ENCODE data around the gene PRKACA. TPM values are rescaled to one million over a fixed set of nuclear protein-coding genes. Genes with fewer than 3 reads are reported as not detected.
A peak's percentile ranks its signal among the peaks of the same experiment; 100 is the strongest.

PRKACA gene
- polyA plus RNA-seq, 1 donor from 2014 or later: 1.4 TPM

GRCh38 chr19:14097532-14098151 lies 19.9 kb downstream of the PRKACA start:
- no peaks in the 10 kb centered on the region for H3K36me3 Mint-ChIP-seq
- H3K4me3 Mint-ChIP-seq: no peak overlapping the region
- peaks cover 0 to 4% (median 2%) of the 10 kb centered on the region in 3 donors for H3K4me1 Mint-ChIP-seq
- no peaks in the 10 kb centered on the region for H3K27me3 Mint-ChIP-seq
- no peak overlapping the region for H3K27ac Mint-ChIP-seq
- H3K9me3 Mint-ChIP-seq: peaks cover 0 to 3% (median 0%) of the 10 kb centered on the region in 3 donors

GRCh38 chr19:14096272-14096992 lies 21.1 kb downstream of the PRKACA start:
- Mint-ChIP-seq H3K27me3 (no peaks in the 10 kb centered on the region), H3K4me1 (peaks cover 4 to 11% (median 6%) of the 10 kb centered on the region in 3 donors), H3K36me3 (no peaks in the 10 kb centered on the region), H3K27ac (no peak overlapping the region), H3K9me3 (peaks cover 0 to 3% (median 0%) of the 10 kb centered on the region in 3 donors), H3K4me3 (no peak overlapping the region)

- Mint-ChIP-seq H3K27ac (peak overlapping the region; percentile 24 to 88 (median 71)), H3K4me1 (peaks cover 4 to 12% (median 9%) of the 10 kb centered on the region in 3 donors), H3K27me3 (no peaks in the 10 kb centered on the region), H3K36me3 (no peaks in the 10 kb centered on the region), H3K4me3 (peak overlapping the region in 1 of 4 donors; percentile 86), H3K9me3 (peaks cover 0 to 3% (median 0%) of the 10 kb centered on the region in 3 donors)
Measured at GRCh38 chr19:14094854-14095253, 22.7 kb downstream of the PRKACA start.

- peaks cover 9 to 16% (median 15%) of the 10 kb centered on the region in 3 donors for H3K4me1 Mint-ChIP-seq
- peaks cover 0 to 3% (median 0%) of the 10 kb centered on the region in 3 donors for H3K9me3 Mint-ChIP-seq
- no peaks in the 10 kb centered on the region for H3K36me3 Mint-ChIP-seq
- peak overlapping the region; percentile 3 to 84 (median 64) for H3K4me3 Mint-ChIP-seq
- no peaks in the 10 kb centered on the region for H3K27me3 Mint-ChIP-seq
- H3K27ac Mint-ChIP-seq: peak overlapping the region in 2 of 3 donors; percentile 35 to 81
Measured at GRCh38 chr19:14093117-14093823, 24.3 kb downstream of the PRKACA start.

- Mint-ChIP-seq H3K4me3 (peak overlapping the region; percentile 99 to 100 (median 100)), H3K27me3 (no peaks in the 10 kb centered on the region), H3K27ac (peak overlapping the region; percentile 100), H3K36me3 (no peaks in the 10 kb centered on the region), H3K9me3 (peaks cover 0 to 3% (median 0%) of the 10 kb centered on the region in 3 donors), H3K4me1 (peaks cover 9 to 16% (median 15%) of the 10 kb centered on the region in 3 donors)
Measured at GRCh38 chr19:14091813-14092462, 25.6 kb downstream of the PRKACA start.

GRCh38 chr19:14091081-14091812 lies 26.3 kb downstream of the PRKACA start:
- Mint-ChIP-seq H3K27ac (peak overlapping the region; percentile 100), H3K4me3 (peak overlapping the region; percentile 99 to 100 (median 100)), H3K9me3 (peaks cover 0 to 3% (median 0%) of the 10 kb centered on the region in 3 donors), H3K36me3 (no peaks in the 10 kb centered on the region), H3K4me1 (peaks cover 9 to 16% (median 15%) of the 10 kb centered on the region in 3 donors), H3K27me3 (no peaks in the 10 kb centered on the region)

- peaks cover 9 to 16% (median 15%) of the 10 kb centered on the region in 3 donors for H3K4me1 Mint-ChIP-seq
- H3K4me3 Mint-ChIP-seq: peak within 1 kb of the TSS; percentile 99 to 100 (median 100)
- H3K27ac Mint-ChIP-seq: peak within 1 kb of the TSS; percentile 100
- peaks cover 0 to 3% (median 0%) of the 10 kb centered on the region in 3 donors for H3K9me3 Mint-ChIP-seq
- no peaks in the 10 kb centered on the region for H3K36me3 Mint-ChIP-seq
- H3K27me3 Mint-ChIP-seq: no peaks in the 10 kb centered on the region
Measured at GRCh38 chr19:14090509-14091080, 27.0 kb downstream of the PRKACA start, which contains the start of gene SAMD1. SAMD1 (minus strand) TSS chr19:14090751.

- no peaks in the 10 kb centered on the region for H3K27me3 Mint-ChIP-seq
- no peaks in the 10 kb centered on the region for H3K36me3 Mint-ChIP-seq
- peak overlapping the region; percentile 86 to 93 (median 92) for H3K4me3 Mint-ChIP-seq
- peaks cover 0 to 3% (median 1%) of the 10 kb centered on the region in 3 donors for H3K9me3 Mint-ChIP-seq
- peaks cover 9 to 16% (median 15%) of the 10 kb centered on the region in 3 donors for H3K4me1 Mint-ChIP-seq
- H3K27ac Mint-ChIP-seq: peak overlapping the region; percentile 95 to 97 (median 96)
Measured at GRCh38 chr19:14089662-14090508, 27.7 kb downstream of the PRKACA start.

GRCh38 chr19:14089412-14089661 lies 28.2 kb downstream of the PRKACA start:
- Mint-ChIP-seq H3K36me3 (no peaks in the 10 kb centered on the region), H3K4me3 (peak overlapping the region; percentile 86 to 93 (median 92)), H3K27ac (peak overlapping the region; percentile 95 to 97 (median 96)), H3K9me3 (peaks cover 0 to 3% (median 1%) of the 10 kb centered on the region in 3 donors), H3K4me1 (peaks cover 8 to 16% (median 15%) of the 10 kb centered on the region in 3 donors), H3K27me3 (no peaks in the 10 kb centered on the region)

GRCh38 chr19:14088634-14089411 lies 28.7 kb downstream of the PRKACA start:
- Mint-ChIP-seq H3K27me3 (no peaks in the 10 kb centered on the region), H3K36me3 (no peaks in the 10 kb centered on the region), H3K9me3 (peaks cover 0 to 3% (median 1%) of the 10 kb centered on the region in 3 donors), H3K27ac (peak overlapping the region; percentile 95 to 97 (median 96)), H3K4me3 (peak overlapping the region; percentile 86 to 93 (median 92)), H3K4me1 (peaks cover 8 to 16% (median 15%) of the 10 kb centered on the region in 3 donors)

- no peaks in the 10 kb centered on the region for H3K27me3 Mint-ChIP-seq
- H3K4me3 Mint-ChIP-seq: peak overlapping the region in 1 of 4 donors; percentile 78
Measured at GRCh38 chr19:14086098-14086497, 31.5 kb downstream of the PRKACA start.

GRCh38 chr19:14085309-14085995 lies 32.1 kb downstream of the PRKACA start, which contains the start of gene C19orf67:
C19orf67 (minus strand) TSS chr19:14085783; CDS start chr19:14085627, 156 bp downstream.
- Mint-ChIP-seq H3K9me3 (peaks cover 0 to 1% (median 0%) of the 10 kb centered on the region in 3 donors), H3K4me3 (peak within 1 kb of the TSS in 1 of 4 donors; percentile 78), H3K27me3 (no peaks in the 10 kb centered on the region), H3K36me3 (no peaks in the 10 kb centered on the region), H3K4me1 (peaks cover 9 to 11% (median 9%) of the 10 kb centered on the region in 3 donors), H3K27ac (peak within 1 kb of the TSS in 1 of 3 donors; percentile 48)

More at GRCh38 chr19:14086098-14086497, 31.5 kb downstream of the PRKACA start:
- Mint-ChIP-seq H3K4me1 (peaks cover 6 to 10% (median 7%) of the 10 kb centered on the region in 3 donors), H3K27ac (peak overlapping the region in 1 of 3 donors; percentile 48), H3K9me3 (peaks cover 0 to 1% (median 0%) of the 10 kb centered on the region in 3 donors), H3K36me3 (no peaks in the 10 kb centered on the region)

All from IgD-negative memory B cell (primary cell).